ENCODE results near the gene CHL1.

DNA sequence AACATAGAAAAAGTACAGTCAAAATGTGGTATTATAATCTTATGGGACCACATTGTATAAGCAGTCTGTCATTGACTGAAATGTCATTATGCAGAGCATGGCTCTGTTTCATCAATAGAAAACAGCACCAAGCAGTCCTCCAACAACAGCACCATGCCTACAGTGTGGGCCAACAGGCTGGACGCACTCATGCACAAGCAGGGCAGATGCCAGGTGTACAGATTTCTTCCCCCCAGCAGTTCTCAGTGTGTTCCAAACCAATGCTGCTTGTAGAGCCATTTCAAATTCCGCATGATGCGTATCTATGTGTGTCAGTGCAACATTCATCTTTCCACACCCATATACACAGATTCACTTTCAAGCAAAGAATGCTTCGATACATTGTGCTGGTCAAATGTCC, 253.1 kb downstream of the CHL1 start:
- TF ChIP-seq, protein P1, sequence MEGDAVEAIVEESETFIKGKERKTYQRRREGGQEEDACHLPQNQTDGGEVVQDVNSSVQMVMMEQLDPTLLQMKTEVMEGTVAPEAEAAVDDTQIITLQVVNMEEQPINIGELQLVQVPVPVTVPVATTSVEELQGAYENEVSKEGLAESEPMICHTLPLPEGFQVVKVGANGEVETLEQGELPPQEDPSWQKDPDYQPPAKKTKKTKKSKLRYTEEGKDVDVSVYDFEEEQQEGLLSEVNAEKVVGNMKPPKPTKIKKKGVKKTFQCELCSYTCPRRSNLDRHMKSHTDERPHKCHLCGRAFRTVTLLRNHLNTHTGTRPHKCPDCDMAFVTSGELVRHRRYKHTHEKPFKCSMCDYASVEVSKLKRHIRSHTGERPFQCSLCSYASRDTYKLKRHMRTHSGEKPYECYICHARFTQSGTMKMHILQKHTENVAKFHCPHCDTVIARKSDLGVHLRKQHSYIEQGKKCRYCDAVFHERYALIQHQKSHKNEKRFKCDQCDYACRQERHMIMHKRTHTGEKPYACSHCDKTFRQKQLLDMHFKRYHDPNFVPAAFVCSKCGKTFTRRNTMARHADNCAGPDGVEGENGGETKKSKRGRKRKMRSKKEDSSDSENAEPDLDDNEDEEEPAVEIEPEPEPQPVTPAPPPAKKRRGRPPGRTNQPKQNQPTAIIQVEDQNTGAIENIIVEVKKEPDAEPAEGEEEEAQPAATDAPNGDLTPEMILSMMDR (IDR thresholded peaks at IDR 0.05) = no peak
- no peak for TF ChIP-seq POLR2AphosphoS5 (IDR thresholded peaks at IDR 0.05)

Data from gastroesophageal sphincter (tissue), 3 donors.